HuH-7 (cell line): Measurements from ENCODE around the gene GGTLC2.
"Not testable (repeated sequence)": the region's sequence is repeated elsewhere in the genome, so short reads cannot be mapped to it uniquely, and the experiment has no call there.

Source experiments
- DNase-seq: peaks from one replicate; pipeline ENCODE4 v3.0.0; 2011; ENCODE audit warnings: low spot score

The GGTLC2 gene

DNA sequence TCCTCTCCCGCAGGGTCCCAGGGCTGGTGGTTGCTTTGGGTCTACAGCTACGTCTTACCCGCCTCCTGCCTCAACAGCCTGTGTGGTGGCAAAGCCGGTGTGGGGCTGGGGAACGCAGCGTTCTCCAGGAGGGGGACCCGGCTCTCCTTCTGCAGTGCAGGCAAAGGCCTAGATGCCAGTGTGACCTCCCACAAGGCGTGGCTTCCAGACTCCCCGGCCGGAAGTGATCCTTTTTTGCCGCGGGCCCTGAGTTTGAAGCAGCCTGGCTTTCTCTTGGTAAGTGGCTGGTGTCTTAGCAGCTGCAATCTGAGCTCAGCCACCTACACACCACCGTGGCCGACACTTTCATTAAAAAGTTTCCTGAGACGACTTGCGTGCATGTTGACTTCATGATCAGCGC lies 6.1 kb upstream of the GGTLC2 start:
- not testable (repeated sequence) for DNase-seq

DNA sequence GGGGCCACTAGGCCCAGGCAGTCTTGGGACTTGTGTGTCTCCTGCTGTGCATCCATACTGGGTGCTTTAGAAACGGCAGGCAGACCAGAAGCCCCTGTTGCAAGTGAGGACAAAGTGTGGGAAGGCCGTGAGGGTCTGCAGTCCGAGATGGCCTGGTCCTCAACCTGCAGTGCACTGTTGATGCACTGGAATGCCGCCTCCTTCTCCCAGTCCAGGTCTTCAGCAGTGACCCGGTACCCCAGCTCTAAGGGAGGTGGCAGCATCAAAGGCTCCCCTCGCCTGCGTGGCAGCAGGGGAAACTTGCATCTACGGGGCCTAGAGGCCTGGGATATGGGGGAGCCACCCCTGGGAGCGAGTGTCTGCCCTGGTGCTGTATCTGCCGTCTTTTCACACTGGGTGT lies 2.2 kb upstream of the GGTLC2 start:
- DNase-seq = not testable (repeated sequence)

DNA sequence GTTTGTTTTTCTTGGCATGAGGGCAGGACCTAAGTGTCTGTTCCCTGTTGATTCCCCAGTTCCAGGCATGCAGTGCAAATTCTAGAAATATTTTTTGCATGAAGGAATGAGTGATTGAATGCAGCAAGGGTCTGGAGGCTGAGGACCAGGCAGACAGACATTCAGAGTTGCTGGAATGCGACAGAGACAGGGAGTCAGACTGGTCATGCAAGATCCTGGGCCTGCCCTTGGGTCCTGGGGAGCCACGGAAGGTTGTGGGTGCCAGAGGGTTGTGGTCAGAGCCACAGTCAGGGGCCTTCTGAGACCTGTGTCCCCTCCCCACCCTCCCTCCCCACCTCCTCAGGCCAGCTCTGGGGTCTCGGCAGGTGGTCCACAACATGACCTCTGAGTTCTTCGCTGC lies 1.6 kb downstream of the GGTLC2 start:
- not testable (repeated sequence) for DNase-seq

- DNase-seq = not testable (repeated sequence)
Measured at GRCh38 chr22:22647952-22648351, 3.5 kb downstream of the GGTLC2 start.

DNA sequence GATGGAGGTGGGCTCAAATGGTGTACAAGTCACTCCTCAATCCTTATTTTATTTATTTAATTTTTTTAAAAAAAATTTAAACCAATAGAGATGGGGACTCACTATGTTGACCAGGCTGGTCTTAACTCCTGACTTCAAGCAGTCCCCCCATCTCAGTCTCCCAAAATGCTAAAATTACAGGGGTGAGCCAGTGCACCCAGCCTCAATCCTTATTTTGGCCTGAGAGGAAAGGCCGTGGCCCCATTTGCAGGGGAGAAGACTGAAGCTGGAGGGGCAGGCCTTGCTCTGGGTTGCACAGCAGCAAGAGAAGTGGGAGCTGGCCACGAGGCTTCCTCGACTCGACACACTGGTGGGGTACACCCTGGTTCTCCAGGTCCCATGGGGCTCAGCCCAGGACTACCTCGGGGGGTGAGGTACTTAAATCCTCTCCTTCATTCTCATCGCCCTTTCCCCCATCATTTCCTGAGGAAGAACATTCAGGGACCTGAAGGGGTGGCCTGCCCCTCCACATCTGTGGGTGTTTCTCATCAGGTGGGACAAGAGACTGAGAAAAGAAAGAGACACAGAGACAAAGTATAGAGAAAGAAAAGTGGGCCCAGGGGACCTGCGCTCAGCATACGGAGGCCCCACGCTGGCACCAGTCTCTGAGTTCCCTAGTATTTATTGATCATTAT lies 4.6 kb downstream of the GGTLC2 start:
- not testable (repeated sequence) for DNase-seq

DNA sequence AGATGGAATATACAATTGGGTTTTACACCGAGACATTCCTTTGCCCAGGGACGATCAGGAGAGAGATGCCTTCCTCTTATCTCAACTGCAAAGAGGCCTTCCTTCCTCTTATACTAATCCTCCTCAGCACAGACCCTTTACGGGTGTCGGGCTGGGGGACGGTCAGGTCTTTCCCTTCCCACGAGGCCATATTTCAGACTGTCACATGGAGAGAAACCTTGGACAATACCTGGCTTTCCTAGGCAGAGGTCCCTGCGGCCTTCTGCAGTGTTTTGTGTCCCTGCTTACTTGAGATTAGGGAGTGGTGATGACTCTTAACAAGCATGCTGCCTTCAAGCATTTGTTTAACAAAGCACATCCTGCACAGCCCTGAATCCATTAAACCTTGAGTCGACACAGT lies 5.3 kb downstream of the GGTLC2 start:
- not testable (repeated sequence) for DNase-seq

GRCh38 chr22:22650398-22650797 lies 6.0 kb downstream of the GGTLC2 start:
- DNase-seq = not testable (repeated sequence)

GRCh38 chr22:22650803-22651515 lies 6.5 kb downstream of the GGTLC2 start:
- not testable (repeated sequence) for DNase-seq

DNA sequence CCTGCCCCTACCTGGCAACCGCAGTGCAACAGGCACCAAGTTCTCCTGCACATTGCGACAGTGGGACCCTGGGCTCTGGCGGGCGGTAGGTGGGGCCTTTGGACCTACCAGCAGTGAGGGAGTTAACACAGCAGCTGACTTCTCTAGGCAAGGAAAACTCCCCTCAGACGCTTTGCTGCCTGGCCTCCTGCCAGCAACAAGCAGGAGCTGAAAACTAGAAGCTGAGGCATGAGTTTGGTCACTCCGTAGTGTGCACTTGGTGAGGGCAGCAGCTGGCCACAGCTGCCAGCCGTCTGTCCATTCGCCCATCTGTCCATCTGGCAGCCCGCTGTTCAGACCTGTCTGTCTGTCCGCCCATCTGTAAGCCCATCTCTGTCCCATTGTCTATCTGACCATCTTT lies 7.2 kb downstream of the GGTLC2 start:
- DNase-seq = not testable (repeated sequence)

DNA sequence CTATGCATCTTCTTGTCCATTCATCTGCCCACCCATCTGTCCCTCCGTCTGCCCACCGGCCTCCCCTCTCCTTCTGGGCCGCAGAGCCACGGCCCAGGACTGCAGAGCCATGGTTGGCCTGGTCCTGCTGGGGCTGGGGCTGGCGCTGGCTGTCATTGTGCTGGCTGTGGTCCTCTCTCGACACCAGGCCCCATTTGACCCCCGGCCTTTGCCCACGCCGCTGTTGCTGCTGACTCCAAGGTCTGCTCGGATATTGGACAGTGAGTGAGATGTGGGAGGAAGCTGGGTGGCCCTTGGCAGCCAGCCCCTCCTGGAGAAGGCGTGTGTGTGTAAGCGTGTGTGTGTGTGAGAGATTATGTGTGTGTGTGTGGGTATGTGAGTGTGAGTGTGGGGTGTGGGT lies 7.7 kb downstream of the GGTLC2 start:
- DNase-seq = not testable (repeated sequence)

DNA sequence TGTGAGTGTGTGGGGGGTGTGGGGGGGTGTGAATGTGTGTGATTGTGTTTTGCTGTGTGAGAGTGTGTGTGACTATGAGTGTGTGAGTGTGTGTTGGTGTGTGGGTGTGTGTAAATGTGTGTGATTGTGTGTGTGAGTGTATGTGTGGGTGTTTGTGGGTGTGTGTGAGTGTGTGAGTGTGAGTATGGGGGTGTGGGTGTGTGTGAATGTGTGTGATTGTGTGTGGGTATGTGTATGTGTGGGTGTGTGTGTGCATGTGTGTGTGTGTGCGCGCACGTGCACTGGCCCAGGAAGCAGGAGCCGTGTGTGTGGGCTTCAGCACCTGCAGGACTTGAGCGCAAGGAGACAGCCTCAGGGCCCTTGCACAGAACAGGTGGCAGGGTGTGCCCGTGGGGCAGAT lies 8.2 kb downstream of the GGTLC2 start:
- DNase-seq = not testable (repeated sequence)

DNA sequence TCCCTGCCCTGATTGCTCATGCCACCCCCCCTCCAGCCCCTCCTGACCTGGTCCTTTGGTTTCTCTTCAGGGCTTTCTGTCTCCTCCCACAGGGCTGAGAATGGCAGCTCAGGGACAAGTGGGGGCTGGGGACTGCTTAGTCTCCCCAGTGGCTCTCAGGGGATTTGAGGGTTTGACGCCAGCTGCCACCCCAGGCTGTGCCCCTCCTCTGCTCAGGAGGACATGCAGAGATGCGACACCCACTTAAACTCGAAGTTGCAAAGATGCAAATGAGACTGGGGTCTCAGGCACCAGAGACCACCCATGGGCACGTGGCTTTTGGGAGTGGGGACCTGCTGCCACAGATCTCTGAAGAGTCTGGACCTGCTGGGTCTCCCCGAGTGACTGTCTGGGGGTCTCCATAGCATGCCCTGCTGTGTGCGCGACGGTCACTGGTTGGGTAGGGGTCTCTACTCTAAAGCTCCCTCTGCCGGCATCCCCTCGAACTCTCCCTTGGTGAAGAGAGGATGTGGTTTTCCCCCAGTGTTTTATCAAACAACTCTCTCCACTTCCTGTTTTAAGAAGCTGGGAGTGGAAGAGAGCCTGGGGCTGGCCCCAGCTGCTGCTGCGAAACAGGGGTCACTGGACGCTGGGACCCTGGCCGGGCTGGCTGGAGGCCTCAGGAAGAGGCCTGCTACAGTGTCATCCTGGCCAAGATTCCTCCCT lies 9.4 kb downstream of the GGTLC2 start:
- DNase-seq = not testable (repeated sequence)

DNA sequence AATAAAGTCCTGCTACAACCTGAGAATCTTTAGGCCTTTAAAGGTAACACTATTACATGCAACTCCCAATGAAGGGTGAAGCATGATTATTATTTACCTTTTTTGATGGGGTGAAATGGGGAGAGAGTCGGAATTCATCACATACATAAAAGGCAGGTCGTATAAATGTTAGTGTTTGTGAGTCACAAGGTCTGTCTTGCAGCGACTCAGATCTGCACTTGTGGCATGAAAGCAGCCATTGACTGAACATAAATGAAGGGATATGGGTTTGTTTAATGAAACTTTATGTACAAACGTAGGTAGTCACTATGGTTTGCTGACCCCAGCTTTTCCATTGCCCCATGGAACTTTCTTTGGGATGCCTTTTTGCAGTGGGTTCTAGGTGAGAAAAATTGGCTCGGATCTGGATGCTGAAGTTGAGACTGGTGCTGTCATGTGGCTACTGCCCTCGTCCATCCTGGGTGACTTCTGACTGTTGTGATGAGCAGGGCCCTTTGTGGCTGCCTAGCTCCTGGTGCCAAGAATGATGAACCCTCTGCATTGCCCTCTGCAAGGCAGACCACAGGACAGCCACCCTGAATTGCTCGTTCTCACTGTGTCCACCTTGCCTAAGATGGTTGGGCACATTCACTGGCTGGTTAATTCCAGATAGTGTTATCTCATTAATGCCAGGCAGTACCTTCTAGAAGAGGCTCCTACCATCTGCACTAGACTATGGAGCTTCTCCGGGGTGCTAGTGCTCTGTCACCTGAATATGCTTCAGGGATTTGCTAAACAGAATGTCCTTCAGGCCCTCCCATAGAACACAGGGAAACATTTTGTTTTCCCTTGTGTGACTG lies 11.3 kb downstream of the GGTLC2 start:
- no peak for DNase-seq

DNA sequence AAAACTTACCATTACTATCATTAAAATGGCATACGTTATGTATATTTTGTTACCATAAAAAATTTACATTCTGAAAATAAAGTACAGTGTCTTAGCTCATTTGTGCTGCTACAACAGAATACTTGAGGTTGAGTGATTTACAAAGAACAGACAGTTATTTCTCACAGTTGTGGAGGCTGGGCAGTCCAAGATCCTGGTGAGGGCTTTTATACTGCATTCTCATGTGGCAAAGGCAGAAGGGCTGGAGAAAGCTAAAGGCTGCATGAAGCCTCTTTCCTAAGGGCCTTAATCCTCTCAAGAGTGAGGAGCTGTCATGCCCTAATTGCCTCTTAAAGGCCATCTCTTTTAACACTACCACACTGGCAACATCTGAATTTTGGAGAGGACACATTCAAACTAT lies 13.3 kb downstream of the GGTLC2 start:
- DNase-seq = no peak

DNA sequence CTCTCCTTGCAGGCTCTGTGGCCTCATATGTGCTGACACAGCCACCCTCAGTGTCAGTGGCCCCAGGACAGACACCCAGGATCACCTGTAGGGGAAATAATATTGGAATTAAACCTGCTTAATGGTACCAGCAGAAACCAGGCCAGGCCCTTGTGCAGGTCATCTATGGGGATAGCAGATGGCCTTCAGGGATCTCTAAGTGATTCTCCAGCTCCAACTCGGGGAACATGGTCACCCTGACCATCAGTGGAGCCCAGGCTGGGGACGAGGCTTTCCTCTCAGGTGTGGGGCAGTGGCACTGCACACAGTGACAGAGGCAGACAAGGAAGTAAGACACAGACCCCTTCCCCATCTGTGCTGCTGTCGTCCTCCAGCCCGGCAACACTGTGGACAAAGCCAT lies 16.9 kb downstream of the GGTLC2 start:
- DNase-seq = no peak

DNA sequence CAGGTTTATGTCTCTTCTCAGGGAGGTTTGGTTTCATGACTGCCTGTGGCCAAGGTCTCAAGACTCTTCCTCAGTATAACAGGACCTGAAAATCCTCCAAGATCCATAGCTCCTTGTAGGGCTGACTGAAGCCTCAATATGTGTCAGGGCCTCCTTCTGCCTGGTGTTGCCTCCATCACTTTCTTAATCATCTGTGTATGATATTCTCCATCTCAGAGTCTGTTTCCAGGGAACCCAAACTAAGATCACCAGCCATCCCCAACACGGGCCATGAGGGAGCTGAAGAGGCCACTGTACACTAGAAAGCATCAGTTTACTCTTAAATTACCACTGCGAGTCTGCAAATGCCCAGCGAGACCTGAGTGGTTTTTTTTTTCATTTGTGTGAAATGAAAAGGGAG lies 17.7 kb downstream of the GGTLC2 start:
- DNase-seq = no peak

DNA sequence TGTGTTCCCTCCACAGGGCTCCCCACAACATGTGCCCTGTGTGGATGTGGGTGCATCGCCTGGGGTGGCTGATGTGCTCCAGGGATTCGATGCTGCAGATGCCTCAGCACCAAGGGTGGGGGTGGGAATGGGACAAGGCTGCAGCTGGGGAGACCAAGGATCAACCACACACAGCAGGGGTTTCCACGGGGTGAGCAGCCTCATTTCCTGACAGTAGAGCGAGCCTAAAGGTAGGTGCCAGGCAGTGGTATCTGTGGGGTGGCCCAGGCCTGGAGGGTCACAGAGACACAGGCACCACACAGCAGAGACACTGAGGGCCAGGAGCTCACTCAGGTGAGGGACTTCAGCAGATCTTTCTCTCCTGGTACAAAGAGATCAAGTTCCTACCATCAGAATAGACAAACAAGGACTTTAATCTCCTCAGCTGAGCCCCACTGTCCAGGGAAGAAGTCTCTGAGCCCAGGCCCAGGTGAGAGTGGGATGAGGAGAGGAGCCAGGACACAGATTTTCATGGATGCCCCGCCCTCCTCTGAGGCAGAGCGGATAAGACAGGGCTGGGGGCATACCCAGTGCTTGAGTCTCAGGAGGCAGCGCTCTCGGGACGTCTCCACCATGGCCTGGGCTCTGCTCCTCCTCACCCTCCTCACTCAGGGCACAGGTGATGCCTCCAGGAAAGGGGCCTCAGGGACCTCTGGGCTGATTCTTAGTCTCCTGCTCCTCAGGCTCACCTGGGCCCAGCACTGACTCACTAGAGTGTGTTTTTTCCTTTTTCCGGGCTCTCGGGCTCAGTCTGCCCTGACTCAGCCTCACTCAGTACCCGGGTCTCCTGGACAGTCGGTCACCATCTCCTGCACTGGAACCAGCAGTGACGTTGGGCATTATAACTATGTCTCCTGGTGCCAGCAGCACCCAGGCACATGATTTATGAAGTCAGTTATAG lies 19.7 kb downstream of the GGTLC2 start:
- no peak for DNase-seq

GRCh38 chr22:22666307-22667091 lies 22.1 kb downstream of the GGTLC2 start:
- DNase-seq = peak; percentile 30

DNA sequence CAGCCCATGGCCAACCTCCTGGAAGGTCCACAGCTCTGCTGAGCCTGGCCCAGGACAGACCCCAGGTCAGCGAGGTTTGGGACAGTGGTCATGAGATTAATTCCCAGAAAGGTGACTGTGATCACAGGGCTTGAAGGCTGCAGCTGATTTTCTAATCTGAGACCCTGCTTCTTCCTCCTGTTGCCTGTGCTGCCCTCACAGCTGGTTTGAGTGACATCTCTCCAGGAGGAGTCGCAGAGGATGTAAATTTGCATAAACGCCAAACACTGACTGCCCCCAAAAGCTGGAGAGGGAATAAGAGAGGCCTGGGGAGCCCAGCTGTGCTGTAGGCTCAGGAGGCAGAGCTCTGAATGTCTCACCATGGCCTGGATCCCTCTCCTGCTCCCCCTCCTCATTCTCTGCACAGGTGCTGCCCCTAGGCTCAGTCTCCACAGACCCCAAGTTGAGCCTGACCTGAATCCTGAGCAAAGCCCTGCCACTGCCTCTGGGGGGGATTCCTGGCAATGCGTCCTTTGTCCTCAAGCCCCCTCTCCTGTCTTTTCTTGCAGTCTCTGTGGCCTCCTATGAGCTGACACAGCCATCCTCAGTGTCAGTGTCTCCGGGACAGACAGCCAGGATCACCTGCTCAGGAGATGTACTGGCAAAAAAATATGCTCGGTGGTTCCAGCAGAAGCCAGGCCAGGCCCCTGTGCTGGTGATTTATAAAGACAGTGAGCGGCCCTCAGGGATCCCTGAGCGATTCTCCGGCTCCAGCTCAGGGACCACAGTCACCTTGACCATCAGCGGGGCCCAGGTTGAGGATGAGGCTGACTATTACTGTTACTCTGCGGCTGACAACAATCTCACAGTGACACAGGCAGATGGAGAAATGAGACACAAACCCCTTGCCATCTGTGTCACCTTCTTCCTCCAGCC lies 23.8 kb downstream of the GGTLC2 start:
- no peak for DNase-seq
